GM23248 (cell line): Measurements from ENCODE around the gene HK1. TPM values are rescaled to one million over a fixed set of nuclear protein-coding genes. Genes with fewer than 3 reads are reported as not detected.

Experiments
- DNase-seq: peaks from one replicate; pipeline ENCODE4 v3.0.0-alpha.2; 2015
- H2AFZ ChIP-seq: fragments of 200-600 bp; sonication (generic); 2 replicates; pipeline ENCODE4 v1.6.1; 2016; ENCODE audit warnings: antibody characterized with exemption
- H3F3A ChIP-seq: fragments of 200-600 bp; sonication (generic); 2 replicates; pipeline ENCODE4 v1.6.1; 2016; ENCODE audit warnings: mild to moderate bottlenecking, antibody characterized with exemption, mixed run types; ENCODE audit not compliant: insufficient read depth
- H3K27ac ChIP-seq: fragments of 200-600 bp; sonication (generic); 2 replicates; pipeline ENCODE4 v1.5.1; 2016; ENCODE audit warnings: mild to moderate bottlenecking
- H3K27me3 ChIP-seq: fragments of 200-600 bp; sonication (generic); replicated peaks from 2 replicates; pipeline ENCODE4 v1.6.1; 2016; ENCODE audit warnings: mild to moderate bottlenecking; ENCODE audit not compliant: insufficient read depth
- H3K36me3 ChIP-seq: fragments of 200-600 bp; sonication (generic); 2 replicates; pipeline ENCODE4 v1.6.1; 2016; ENCODE audit warnings: low read depth, mild to moderate bottlenecking
- H3K4me1 ChIP-seq: fragments of 200-600 bp; sonication (generic); 2 replicates; pipeline ENCODE4 v1.6.1; 2016; ENCODE audit warnings: mild to moderate bottlenecking; ENCODE audit not compliant: insufficient read depth
- H3K4me2 ChIP-seq: fragments of 200-600 bp; sonication (generic); one replicate; pipeline ENCODE4 v1.6.1; 2016; ENCODE audit warnings: mild to moderate bottlenecking; ENCODE audit not compliant: unreplicated experiment
- H3K4me3 ChIP-seq: fragments of 200-600 bp; sonication (generic); 2 replicates; pipeline ENCODE4 v1.5.1; 2016; ENCODE audit warnings: mild to moderate bottlenecking
- H3K79me2 ChIP-seq: fragments of 200-600 bp; sonication (generic); 2 replicates; pipeline ENCODE4 v1.6.1; 2016; ENCODE audit warnings: mild to moderate bottlenecking; ENCODE audit not compliant: insufficient read depth
- H3K9ac ChIP-seq: fragments of 200-600 bp; sonication (generic); 2 replicates; pipeline ENCODE4 v1.6.1; 2016; ENCODE audit warnings: mild to moderate bottlenecking
- H3K9me2 ChIP-seq: fragments of 200-600 bp; sonication (generic); 2 replicates; pipeline ENCODE4 v1.6.1; 2016; ENCODE audit warnings: mixed run types, mild to moderate bottlenecking, moderate library complexity; ENCODE audit not compliant: insufficient read depth
- H3K9me3 ChIP-seq: fragments of 200-600 bp; sonication (generic); one replicate; pipeline ENCODE4 v1.6.1; 2017; ENCODE audit warnings: low read depth
- H4K20me1 ChIP-seq: fragments of 200-600 bp; sonication (generic); 2 replicates; pipeline ENCODE4 v1.6.0; 2016; ENCODE audit not compliant: insufficient read depth
- EZH2 ChIP-seq: fragments of 200-600 bp; sonication (generic); IDR thresholded peaks from 2 replicates; pipeline ENCODE4 v1.6.1; 2018; ENCODE audit warnings: antibody characterized with exemption, mild to moderate bottlenecking; ENCODE audit not compliant: insufficient read depth, poor library complexity, severe bottlenecking
- EZH2phosphoT487 ChIP-seq: fragments of 200-600 bp; sonication (generic); IDR thresholded peaks from 2 replicates; pipeline ENCODE4 v1.6.1; 2018; ENCODE audit warnings: antibody characterized with exemption, moderate library complexity, mild to moderate bottlenecking, low read depth; ENCODE audit not compliant: insufficient read depth
- WGBS, 2 experiments: methylation state at CpG; one replicate each; pipeline ENCODE4 v1.1.6; 2015 to 2017; ENCODE audit warnings: low lambda C conversion rate in 2 of 2, low coverage in 1 of 2; ENCODE audit errors: missing lambda C conversion rate in 2 of 2; 5-methylcytosine and 5-hydroxymethylcytosine counted together
- in situ Hi-C: fragments of 300-500 bp; cut with MboI; formaldehyde crosslinking; loops from 2 replicates; pipeline ENCODE4 v1.15.0; 2020
- polyA plus RNA-seq: library from polyadenylated mRNA; unstranded; fragments of >200 nt; fragmentation: Nextera tagmentation; extraction: Ambion mirVana; gene quantifications from 2 replicates; pipeline ENCODE4 v1.2.1, GENCODE V29; 2016
- total RNA-seq: library from RNA; depleted of rRNA; stranded (reverse); fragments of >200 nt; shearing (Covaris generic); gene quantifications from 2 replicates; pipeline ENCODE4 v1.2.3, GENCODE V29; 2014

HK1 gene
- total and polyA plus RNA-seq, 2 experiments from 2014 or later: 96.6 to 134 TPM

DNA sequence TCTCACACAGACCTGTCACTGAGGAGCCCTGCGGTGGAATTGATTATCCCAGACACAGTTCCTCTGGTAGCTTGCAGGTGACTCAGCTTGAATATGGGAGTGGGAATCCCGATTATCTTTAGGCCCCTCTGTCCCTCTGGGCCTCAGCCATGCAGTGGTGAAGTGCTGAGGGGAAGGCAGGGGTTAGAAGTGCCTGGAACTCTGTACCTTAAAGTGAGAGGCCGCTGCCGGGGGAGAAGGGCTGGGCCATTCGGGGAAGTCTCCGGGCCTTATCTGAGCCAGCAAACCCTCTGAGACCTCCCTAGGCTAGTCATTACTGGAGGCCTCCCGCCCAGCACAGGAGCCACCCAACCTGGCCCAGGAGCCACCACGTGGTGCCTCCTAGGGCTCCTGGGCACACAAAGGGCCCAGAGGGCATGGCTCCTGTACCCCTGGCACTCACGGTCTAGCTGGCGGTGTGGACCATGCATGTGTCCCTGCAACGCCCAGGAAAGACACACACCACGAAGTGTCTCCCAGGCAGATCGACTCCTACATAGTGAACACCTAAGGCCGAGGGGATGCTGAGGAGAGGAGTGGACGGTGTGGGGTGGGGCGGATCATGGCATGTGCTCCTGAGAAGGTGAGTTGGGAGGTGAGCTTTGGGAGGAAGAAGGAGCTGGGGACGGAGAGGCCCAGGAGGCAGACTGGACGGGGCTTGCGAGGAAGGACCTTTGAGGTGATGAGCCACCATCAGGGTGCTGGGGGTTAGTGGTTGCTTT, 56.2 kb downstream of the HK1 start:
- peaks cover 40% of the 10 kb centered on the region for H3K4me1 ChIP-seq
- no peak for DNase-seq

DNA sequence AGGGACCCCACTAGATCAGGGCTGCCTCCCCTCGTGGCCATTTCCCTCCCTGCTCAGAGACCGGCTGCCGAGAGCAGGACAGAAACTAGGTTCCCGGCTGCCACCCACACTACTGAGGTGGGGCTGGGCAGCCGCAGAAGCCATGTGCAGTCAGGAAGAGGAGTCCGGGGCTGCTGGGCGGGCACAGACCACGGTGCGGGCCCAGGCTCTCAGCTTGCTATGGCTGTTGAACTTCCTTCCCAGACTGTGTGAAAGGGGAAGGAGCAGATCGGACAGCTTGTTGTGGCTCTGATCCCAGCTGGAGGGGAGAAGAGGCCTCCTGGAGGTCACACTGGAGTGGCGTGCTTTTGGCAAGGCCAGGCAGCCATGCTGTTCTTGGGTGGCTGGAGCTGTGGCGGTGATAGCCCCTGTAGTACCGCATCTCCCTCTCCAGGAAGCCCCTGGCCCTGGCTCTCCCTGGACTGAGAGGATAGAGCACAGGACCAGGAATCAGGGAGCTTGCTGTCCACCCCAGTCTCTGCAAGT, 56.8 kb downstream of the HK1 start:
- Histone ChIP-seq H4K20me1 (0 out of 2 replicates have a peak, but pooled peaks cover 9% of the 10 kb centered on the region), H3F3A (peaks cover 8% of the 10 kb centered on the region), H3K4me3 (no peak overlapping the region), H3K27ac (no peak overlapping the region), H3K4me1 (peaks cover 45% of the 10 kb centered on the region), H3K9ac (no peak overlapping the region), H3K9me2 (no peaks in the 10 kb centered on the region), H3K27me3 (no peaks in the 10 kb centered on the region), H3K4me2 (no peak overlapping the region), H3K9me3 (no peaks in the 10 kb centered on the region), H2AFZ (no peak overlapping the region), H3K79me2 (peaks cover 100% of the 10 kb centered on the region), H3K36me3 (no peaks in the 10 kb centered on the region)
- DNase-seq: no peak
- WGBS, 2 experiments: 88 to 89% methylated on average over 12 to 13 of the region's 13 CpGs
- TF ChIP-seq EZH2 (no peak), EZH2phosphoT487 (no peak)
- in situ Hi-C loops: no loop called here

More for the DNA sequence above, 56.2 kb downstream of the HK1 start:
- Histone ChIP-seq H3K79me2 (peaks cover 100% of the 10 kb centered on the region), H3K9me2 (no peaks in the 10 kb centered on the region), H3K4me3 (no peak overlapping the region), H4K20me1 (0 out of 2 replicates have a peak, but pooled peaks cover 9% of the 10 kb centered on the region), H3K27ac (no peak overlapping the region), H3K36me3 (no peaks in the 10 kb centered on the region), H2AFZ (no peak overlapping the region), H3K4me2 (no peak overlapping the region), H3K9me3 (no peaks in the 10 kb centered on the region), H3K9ac (no peak overlapping the region), H3K27me3 (no peaks in the 10 kb centered on the region), H3F3A (peaks cover 8% of the 10 kb centered on the region)
- TF ChIP-seq EZH2: no peak
- TF ChIP-seq EZH2phosphoT487: no peak
- WGBS, 2 experiments: 90 to 91% methylated on average over 18 to 19 of the region's 19 CpGs
- in situ Hi-C loops: no loop called here

DNA sequence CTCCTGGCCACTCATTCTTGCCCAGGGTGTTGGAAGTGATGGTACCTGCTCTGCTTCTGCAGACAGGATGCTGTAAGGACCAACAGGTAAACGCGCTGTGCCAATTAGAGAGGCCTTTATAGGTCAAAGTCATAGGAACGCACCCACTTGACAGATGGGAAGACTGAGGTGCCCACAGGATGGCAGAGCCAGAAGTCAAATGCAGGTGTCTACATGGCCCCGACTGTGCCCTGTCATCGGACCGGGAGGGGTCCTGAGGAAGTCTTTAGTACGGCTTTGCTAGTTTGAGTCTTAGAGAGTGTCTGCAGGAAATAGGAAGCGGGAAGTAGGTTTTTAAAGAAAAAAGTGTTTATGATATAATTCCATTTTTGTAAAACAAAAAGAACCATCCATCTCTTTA, 57.3 kb downstream of the HK1 start:
- Histone ChIP-seq H3K36me3 (no peaks in the 10 kb centered on the region), H4K20me1 (0 out of 2 replicates have a peak, but pooled peaks cover 9% of the 10 kb centered on the region), H3K9ac (no peak overlapping the region), H3F3A (peaks cover 8% of the 10 kb centered on the region), H3K4me3 (no peak overlapping the region), H2AFZ (no peak overlapping the region), H3K4me2 (no peak overlapping the region), H3K9me3 (no peaks in the 10 kb centered on the region), H3K27me3 (no peaks in the 10 kb centered on the region), H3K79me2 (peaks cover 100% of the 10 kb centered on the region), H3K4me1 (peaks cover 45% of the 10 kb centered on the region), H3K9me2 (no peaks in the 10 kb centered on the region), H3K27ac (no peak overlapping the region)
- 97 to 98% methylated on average over 8 of the region's 8 CpGs for WGBS, 2 experiments
- in situ Hi-C loops: no loop called here
- TF ChIP-seq EZH2 (no peak), EZH2phosphoT487 (no peak)
- no peak for DNase-seq

GRCh38 chr10:69336952-69337295, 58.6 kb downstream of the HK1 start:
- Histone ChIP-seq H3F3A (peaks cover 8% of the 10 kb centered on the region), H3K79me2 (peaks cover 100% of the 10 kb centered on the region), H3K4me1 (peaks cover 45% of the 10 kb centered on the region), H3K4me2 (peak overlapping the region; percentile 13), H3K27me3 (no peaks in the 10 kb centered on the region), H3K9me3 (no peaks in the 10 kb centered on the region), H3K36me3 (no peaks in the 10 kb centered on the region), H3K9ac (no peak overlapping the region), H3K4me3 (no peak overlapping the region), H2AFZ (no peak overlapping the region), H4K20me1 (0 out of 2 replicates have a peak, but pooled peaks cover 9% of the 10 kb centered on the region), H3K27ac (peak overlapping the region; percentile 57), H3K9me2 (no peaks in the 10 kb centered on the region)
- in situ Hi-C loops: no loop called here
- WGBS, 2 experiments: 91 to 97% methylated on average over 2 of the region's 2 CpGs
- no peak for DNase-seq
- TF ChIP-seq EZH2: no peak
- no peak for TF ChIP-seq EZH2phosphoT487
